ENCODE results near the gene SMARCAL1. TPM values are rescaled to one million over a fixed set of nuclear protein-coding genes. Genes with fewer than 3 reads are reported as not detected.

The SMARCAL1 gene
- polyA plus RNA-seq, 1 donor from 2014 or later, result 7.5 TPM

DNA sequence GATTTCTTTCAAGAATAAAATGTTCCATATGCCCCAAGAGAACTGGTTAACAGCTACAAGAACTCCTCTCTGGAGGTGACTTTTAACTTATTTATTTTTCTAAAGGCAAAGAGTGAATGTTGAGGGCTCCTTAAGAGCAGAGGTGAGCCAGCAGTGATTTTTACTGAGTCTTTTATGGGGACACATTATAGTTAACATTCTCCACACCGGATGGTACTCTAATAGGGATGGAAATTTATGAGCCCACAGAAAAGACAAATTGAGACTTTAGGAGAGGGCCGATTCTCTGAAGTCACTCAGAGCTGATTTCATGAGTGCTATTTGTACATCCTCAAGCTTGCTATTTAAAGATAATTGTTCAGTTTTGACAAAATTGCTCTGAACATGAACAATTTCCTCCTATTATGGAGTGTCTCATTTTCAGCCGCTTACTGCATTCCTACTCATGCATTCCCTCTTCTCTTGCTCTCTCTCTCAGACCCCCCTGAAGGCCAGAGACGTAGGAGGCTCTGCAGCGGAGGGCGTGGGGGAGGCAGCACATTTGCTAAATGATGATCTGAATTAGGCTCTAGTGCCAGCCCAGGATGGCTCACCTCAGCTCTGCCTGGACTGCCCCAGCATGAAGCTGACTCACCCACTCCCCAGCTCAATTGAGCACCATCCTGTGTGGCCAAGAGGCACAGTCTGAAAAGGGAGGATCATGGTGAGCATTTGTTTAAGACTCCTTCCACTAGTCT, 80.5 kb downstream of the SMARCAL1 start:
- Histone ChIP-seq H3K27me3 (ENCODE audit: insufficient read depth, low read depth, low read length) (no peaks in the 10 kb centered on the region), H3K79me2 (replicated peaks; ENCODE audit: insufficient read depth, low read length) (no peaks in the 10 kb centered on the region), H3K9ac (ENCODE audit: low read length) (peak overlapping the region; percentile 48), H3K9me2 (ENCODE audit: insufficient read depth, low read length) (no peaks in the 10 kb centered on the region), H3F3A (ENCODE audit: insufficient read depth, low read length, poor library complexity, severe bottlenecking) (no peaks in the 10 kb centered on the region), H3K27ac (ENCODE audit: low read length) (peak overlapping the region; percentile 85), H3K36me3 (ENCODE audit: insufficient read depth, low read length) (no peaks in the 10 kb centered on the region), H3K4me3 (ENCODE audit: low read length) (peak overlapping the region; percentile 49), H2AFZ (ENCODE audit: low read depth, low read length) (peak overlapping the region; percentile 49), H3K4me2 (ENCODE audit: low read length) (peak overlapping the region; percentile 26), H3K9me3 (ENCODE audit: low read length) (no peaks in the 10 kb centered on the region), H4K20me1 (ENCODE audit: insufficient read depth) (no peaks in the 10 kb centered on the region)
- TF ChIP-seq EP300 (conservative IDR thresholded peaks at IDR 0.05; ENCODE audit: poor library complexity, severe bottlenecking), result peak; percentile 29
- TF ChIP-seq MXI1 (conservative IDR thresholded peaks at IDR 0.05; ENCODE audit: poor library complexity, severe bottlenecking), result no peak
- TF ChIP-seq POLR2AphosphoS5 (IDR thresholded peaks at IDR 0.05), result peak; percentile 43
- TF ChIP-seq, protein P1, sequence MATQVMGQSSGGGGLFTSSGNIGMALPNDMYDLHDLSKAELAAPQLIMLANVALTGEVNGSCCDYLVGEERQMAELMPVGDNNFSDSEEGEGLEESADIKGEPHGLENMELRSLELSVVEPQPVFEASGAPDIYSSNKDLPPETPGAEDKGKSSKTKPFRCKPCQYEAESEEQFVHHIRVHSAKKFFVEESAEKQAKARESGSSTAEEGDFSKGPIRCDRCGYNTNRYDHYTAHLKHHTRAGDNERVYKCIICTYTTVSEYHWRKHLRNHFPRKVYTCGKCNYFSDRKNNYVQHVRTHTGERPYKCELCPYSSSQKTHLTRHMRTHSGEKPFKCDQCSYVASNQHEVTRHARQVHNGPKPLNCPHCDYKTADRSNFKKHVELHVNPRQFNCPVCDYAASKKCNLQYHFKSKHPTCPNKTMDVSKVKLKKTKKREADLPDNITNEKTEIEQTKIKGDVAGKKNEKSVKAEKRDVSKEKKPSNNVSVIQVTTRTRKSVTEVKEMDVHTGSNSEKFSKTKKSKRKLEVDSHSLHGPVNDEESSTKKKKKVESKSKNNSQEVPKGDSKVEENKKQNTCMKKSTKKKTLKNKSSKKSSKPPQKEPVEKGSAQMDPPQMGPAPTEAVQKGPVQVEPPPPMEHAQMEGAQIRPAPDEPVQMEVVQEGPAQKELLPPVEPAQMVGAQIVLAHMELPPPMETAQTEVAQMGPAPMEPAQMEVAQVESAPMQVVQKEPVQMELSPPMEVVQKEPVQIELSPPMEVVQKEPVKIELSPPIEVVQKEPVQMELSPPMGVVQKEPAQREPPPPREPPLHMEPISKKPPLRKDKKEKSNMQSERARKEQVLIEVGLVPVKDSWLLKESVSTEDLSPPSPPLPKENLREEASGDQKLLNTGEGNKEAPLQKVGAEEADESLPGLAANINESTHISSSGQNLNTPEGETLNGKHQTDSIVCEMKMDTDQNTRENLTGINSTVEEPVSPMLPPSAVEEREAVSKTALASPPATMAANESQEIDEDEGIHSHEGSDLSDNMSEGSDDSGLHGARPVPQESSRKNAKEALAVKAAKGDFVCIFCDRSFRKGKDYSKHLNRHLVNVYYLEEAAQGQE (IDR thresholded peaks at IDR 0.05; ENCODE audit: borderline replicate concordance), result peak; percentile 48
- TF ChIP-seq SMC3 (conservative IDR thresholded peaks at IDR 0.05; ENCODE audit: poor library complexity), result peak; percentile 30
- TF ChIP-seq, protein P2, sequence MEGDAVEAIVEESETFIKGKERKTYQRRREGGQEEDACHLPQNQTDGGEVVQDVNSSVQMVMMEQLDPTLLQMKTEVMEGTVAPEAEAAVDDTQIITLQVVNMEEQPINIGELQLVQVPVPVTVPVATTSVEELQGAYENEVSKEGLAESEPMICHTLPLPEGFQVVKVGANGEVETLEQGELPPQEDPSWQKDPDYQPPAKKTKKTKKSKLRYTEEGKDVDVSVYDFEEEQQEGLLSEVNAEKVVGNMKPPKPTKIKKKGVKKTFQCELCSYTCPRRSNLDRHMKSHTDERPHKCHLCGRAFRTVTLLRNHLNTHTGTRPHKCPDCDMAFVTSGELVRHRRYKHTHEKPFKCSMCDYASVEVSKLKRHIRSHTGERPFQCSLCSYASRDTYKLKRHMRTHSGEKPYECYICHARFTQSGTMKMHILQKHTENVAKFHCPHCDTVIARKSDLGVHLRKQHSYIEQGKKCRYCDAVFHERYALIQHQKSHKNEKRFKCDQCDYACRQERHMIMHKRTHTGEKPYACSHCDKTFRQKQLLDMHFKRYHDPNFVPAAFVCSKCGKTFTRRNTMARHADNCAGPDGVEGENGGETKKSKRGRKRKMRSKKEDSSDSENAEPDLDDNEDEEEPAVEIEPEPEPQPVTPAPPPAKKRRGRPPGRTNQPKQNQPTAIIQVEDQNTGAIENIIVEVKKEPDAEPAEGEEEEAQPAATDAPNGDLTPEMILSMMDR (IDR thresholded peaks at IDR 0.05; ENCODE audit: poor library complexity, severe bottlenecking), result no peak
- no peak for TF ChIP-seq RAD21 (conservative IDR thresholded peaks at IDR 0.05)

DNA sequence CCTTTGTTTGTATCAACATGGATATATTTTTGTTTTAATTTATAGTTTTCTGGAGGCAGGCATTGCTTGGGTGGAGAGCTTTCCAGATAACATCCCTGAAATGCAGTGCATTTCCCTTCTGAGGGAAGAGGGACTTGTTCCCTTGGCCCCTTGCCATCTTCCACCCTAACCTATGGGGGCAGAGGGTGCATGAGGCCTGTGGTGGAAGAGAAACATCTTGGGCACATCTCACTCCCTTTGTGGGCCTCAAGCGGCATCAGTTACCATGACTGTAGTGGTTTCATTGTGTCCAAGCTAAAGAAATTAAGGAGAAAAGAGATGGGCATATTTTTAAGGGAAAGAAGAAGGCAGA, 81.0 kb downstream of the SMARCAL1 start:
- Histone ChIP-seq H3K9me3 (ENCODE audit: low read length) (no peaks in the 10 kb centered on the region), H3K79me2 (replicated peaks; ENCODE audit: insufficient read depth, low read length) (no peaks in the 10 kb centered on the region), H3K9me2 (ENCODE audit: insufficient read depth, low read length) (no peaks in the 10 kb centered on the region), H2AFZ (ENCODE audit: low read depth, low read length) (peak overlapping the region; percentile 49), H4K20me1 (ENCODE audit: insufficient read depth) (no peaks in the 10 kb centered on the region), H3K9ac (ENCODE audit: low read length) (peak overlapping the region; percentile 48), H3K27ac (ENCODE audit: low read length) (peak overlapping the region; percentile 85), H3K4me3 (ENCODE audit: low read length) (peak overlapping the region; percentile 49), H3K36me3 (ENCODE audit: insufficient read depth, low read length) (no peaks in the 10 kb centered on the region), H3K27me3 (ENCODE audit: insufficient read depth, low read depth, low read length) (no peaks in the 10 kb centered on the region), H3F3A (ENCODE audit: insufficient read depth, low read length, poor library complexity, severe bottlenecking) (no peaks in the 10 kb centered on the region), H3K4me2 (ENCODE audit: low read length) (peak overlapping the region; percentile 26)
- no peak for TF ChIP-seq TAF1 (IDR thresholded peaks at IDR 0.05; ENCODE audit: low read depth)
- TF ChIP-seq POLR2AphosphoS5 (IDR thresholded peaks at IDR 0.05), result no peak
- TF ChIP-seq SMC3 (conservative IDR thresholded peaks at IDR 0.05; ENCODE audit: poor library complexity), result no peak
- TF ChIP-seq EP300 (conservative IDR thresholded peaks at IDR 0.05; ENCODE audit: poor library complexity, severe bottlenecking), result no peak
- TF ChIP-seq EZH2 (IDR thresholded peaks at IDR 0.05; ENCODE audit: borderline replicate concordance, insufficient read depth, low read length, poor library complexity, severe bottlenecking), result no peak
- TF ChIP-seq, protein P2 (IDR thresholded peaks at IDR 0.05; ENCODE audit: poor library complexity, severe bottlenecking), result no peak

All from neural cell (in vitro differentiated cells).